Hepatocyte (in vitro differentiated cells): ENCODE data around the gene CSPG4. TPM values are rescaled to one million over a fixed set of nuclear protein-coding genes. Genes with fewer than 3 reads are reported as not detected.
A peak's percentile ranks its signal among the peaks of the same experiment; 100 is the strongest.
"Not testable (repeated sequence)": the region's sequence is repeated elsewhere in the genome, so short reads cannot be mapped to it uniquely, and the experiment has no call there.

Experiments
- DNase-seq: peaks from one replicate; pipeline ENCODE4 v3.0.0-alpha.2; 2016; ENCODE audit warnings: low spot score
- H2AFZ ChIP-seq: fragments of 200-600 bp; sonication (generic); 2 replicates; pipeline ENCODE4 v1.6.0; 2016; ENCODE audit warnings: antibody characterized with exemption, mild to moderate bottlenecking
- H3K27ac ChIP-seq: fragments of 200-600 bp; sonication (generic); 2 replicates; pipeline ENCODE4 v1.5.1; 2016; ENCODE audit warnings: mild to moderate bottlenecking
- H3K27me3 ChIP-seq: fragments of 200-600 bp; sonication (generic); 2 replicates; pipeline ENCODE4 v1.6.1; 2016
- H3K36me3 ChIP-seq: fragments of 200-600 bp; sonication (generic); replicated peaks from 2 replicates; pipeline ENCODE4 v1.5.1; 2016; ENCODE audit warnings: low read depth; ENCODE audit not compliant: insufficient read depth
- H3K4me1 ChIP-seq: fragments of 200-600 bp; sonication (generic); 2 replicates; pipeline ENCODE4 v1.5.1; 2016; ENCODE audit warnings: mild to moderate bottlenecking, moderate library complexity; ENCODE audit not compliant: insufficient read depth
- H3K4me2 ChIP-seq: fragments of 200-600 bp; sonication (generic); 2 replicates; pipeline ENCODE4 v1.6.0; 2016
- H3K4me3 ChIP-seq: fragments of 200-600 bp; sonication (generic); 2 replicates; pipeline ENCODE4 v1.5.1; 2016; ENCODE audit warnings: mild to moderate bottlenecking
- H3K79me2 ChIP-seq: fragments of 200-600 bp; sonication (generic); 2 replicates; pipeline ENCODE4 v1.6.0; 2017; ENCODE audit warnings: mild to moderate bottlenecking
- H3K9me2 ChIP-seq: fragments of 200-600 bp; sonication (generic); replicated peaks from 2 replicates; pipeline ENCODE4 v1.6.0; 2017; ENCODE audit warnings: mild to moderate bottlenecking; ENCODE audit not compliant: insufficient read depth
- H3K9me3 ChIP-seq: fragments of 200-600 bp; sonication (generic); 2 replicates; pipeline ENCODE4 v1.5.1; 2016; ENCODE audit warnings: low read depth, mild to moderate bottlenecking
- H4K20me1 ChIP-seq: fragments of 200-600 bp; sonication (generic); 2 replicates; pipeline ENCODE4 v1.6.0; 2016; ENCODE audit warnings: mild to moderate bottlenecking; ENCODE audit not compliant: insufficient read depth, poor library complexity, severe bottlenecking
- EZH2 ChIP-seq: fragments of 200-600 bp; sonication (generic); IDR thresholded peaks from 2 replicates; pipeline ENCODE4 v1.6.1; 2016; ENCODE audit warnings: antibody characterized with exemption, mild to moderate bottlenecking, borderline replicate concordance
- EZH2phosphoT487 ChIP-seq: fragments of 200-600 bp; sonication (generic); IDR thresholded peaks from one replicate; pipeline ENCODE4 v1.6.1; 2018; ENCODE audit warnings: antibody characterized with exemption, mild to moderate bottlenecking, low read depth, moderate library complexity; ENCODE audit not compliant: unreplicated experiment, severe bottlenecking
- WGBS: methylation state at CpG from one replicate; pipeline ENCODE4 v1.1.6; 2016; ENCODE audit warnings: low lambda C conversion rate; ENCODE audit errors: missing lambda C conversion rate; 5-methylcytosine and 5-hydroxymethylcytosine counted together
- polyA plus RNA-seq: library from polyadenylated mRNA; unstranded; fragments of >200 nt; fragmentation: Nextera tagmentation; extraction: Ambion mirVana; gene quantifications from 2 replicates; pipeline ENCODE4 v1.2.1, GENCODE V29; 2016
- total RNA-seq: library from RNA; depleted of rRNA; stranded (reverse); fragments of >200 nt; gene quantifications from 2 replicates; pipeline ENCODE4 v1.2.3, GENCODE V29; 2014
- TF ChIP-seq, protein P1 (sequence below): fragments of 200-600 bp; sonication (generic); IDR thresholded peaks from 2 replicates; pipeline ENCODE4 v1.5.1; 2016; ENCODE audit warnings: antibody characterized with exemption, mild to moderate bottlenecking; ENCODE audit not compliant: poor library complexity

The CSPG4 gene
- total and polyA plus RNA-seq, 2 experiments from 2014 or later, result 6.4 to 7.8 TPM

DNA sequence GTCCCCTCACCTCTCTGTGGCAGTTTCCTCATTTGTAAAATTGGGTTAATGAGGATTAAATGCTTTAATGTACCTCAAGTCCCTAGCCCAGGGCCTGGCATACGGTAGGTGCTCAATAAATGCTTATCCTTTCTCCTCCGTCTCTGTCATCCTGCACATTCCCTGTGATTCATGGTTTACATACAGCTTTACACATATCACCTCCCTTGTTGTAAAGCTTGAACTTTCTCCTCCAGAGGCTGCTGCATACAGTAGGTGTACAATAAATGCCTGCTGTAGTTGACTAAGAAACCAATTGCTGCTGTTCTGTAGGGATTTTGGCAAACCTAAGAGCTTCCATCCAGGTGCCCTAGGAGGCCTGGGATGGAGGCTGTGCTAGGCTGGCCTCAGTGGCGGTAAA lies 1.5 kb upstream of the CSPG4 start:
- 95% methylated on average over 3 of the region's 3 CpGs for WGBS

DNA sequence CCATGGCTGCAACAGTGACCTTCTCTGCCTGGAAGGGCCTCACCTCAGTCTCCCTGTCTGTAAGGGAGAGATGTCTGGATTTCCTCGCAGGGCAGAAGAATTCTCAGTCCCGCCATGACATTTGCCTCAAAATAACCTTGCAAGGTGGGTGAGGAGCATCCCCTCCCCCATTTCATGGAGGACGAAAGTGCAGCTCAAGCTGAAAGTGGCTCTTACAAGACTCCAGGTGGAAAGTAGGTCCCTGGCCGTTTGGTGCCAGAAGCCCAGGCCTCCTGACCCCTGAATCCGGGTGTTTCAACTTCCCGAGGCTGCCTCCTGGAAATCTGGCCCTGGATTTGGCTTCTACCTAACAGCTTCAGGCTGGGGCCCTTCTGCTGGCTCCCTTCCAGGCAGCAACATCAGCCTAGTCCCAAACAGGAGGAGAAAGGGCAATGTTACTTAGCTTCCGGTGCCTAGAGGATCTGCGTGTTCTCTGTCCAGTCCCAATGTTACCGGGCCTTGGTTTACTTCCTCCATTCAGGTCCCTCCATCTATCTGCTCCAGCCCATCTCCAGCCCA lies 769 bp upstream of the CSPG4 start:
- 61% methylated on average over 8 of the region's 9 CpGs for WGBS
- TF ChIP-seq EZH2phosphoT487 (no peak), EZH2 (no peak)
- TF ChIP-seq, protein P1, sequence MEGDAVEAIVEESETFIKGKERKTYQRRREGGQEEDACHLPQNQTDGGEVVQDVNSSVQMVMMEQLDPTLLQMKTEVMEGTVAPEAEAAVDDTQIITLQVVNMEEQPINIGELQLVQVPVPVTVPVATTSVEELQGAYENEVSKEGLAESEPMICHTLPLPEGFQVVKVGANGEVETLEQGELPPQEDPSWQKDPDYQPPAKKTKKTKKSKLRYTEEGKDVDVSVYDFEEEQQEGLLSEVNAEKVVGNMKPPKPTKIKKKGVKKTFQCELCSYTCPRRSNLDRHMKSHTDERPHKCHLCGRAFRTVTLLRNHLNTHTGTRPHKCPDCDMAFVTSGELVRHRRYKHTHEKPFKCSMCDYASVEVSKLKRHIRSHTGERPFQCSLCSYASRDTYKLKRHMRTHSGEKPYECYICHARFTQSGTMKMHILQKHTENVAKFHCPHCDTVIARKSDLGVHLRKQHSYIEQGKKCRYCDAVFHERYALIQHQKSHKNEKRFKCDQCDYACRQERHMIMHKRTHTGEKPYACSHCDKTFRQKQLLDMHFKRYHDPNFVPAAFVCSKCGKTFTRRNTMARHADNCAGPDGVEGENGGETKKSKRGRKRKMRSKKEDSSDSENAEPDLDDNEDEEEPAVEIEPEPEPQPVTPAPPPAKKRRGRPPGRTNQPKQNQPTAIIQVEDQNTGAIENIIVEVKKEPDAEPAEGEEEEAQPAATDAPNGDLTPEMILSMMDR, result no peak
- Histone ChIP-seq H3K4me2 (peak overlapping the region; percentile 92), H4K20me1 (no peaks in the 10 kb centered on the region), H3K9me2 (no peaks in the 10 kb centered on the region), H3K4me1 (peaks cover 8% of the 10 kb centered on the region), H3K9me3 (no peaks in the 10 kb centered on the region), H2AFZ (peak overlapping the region; percentile 79), H3K36me3 (no peaks in the 10 kb centered on the region), H3K27ac (peak overlapping the region; percentile 55), H3K27me3 (no peaks in the 10 kb centered on the region), H3K4me3 (no peak overlapping the region), H3K79me2 (no peaks in the 10 kb centered on the region)
- DNase-seq, result no peak

More for the DNA sequence above, 1.5 kb upstream of the CSPG4 start:
- no peaks in the 10 kb centered on the region for H3K36me3 ChIP-seq
- no peaks in the 10 kb centered on the region for H3K27me3 ChIP-seq
- no peak overlapping the region for H2AFZ ChIP-seq
- no peaks in the 10 kb centered on the region for H4K20me1 ChIP-seq
- no peaks in the 10 kb centered on the region for H3K79me2 ChIP-seq
- H3K4me1 ChIP-seq, result peaks cover 8% of the 10 kb centered on the region
- H3K4me2 ChIP-seq, result no peak overlapping the region
- no peak for TF ChIP-seq EZH2phosphoT487
- TF ChIP-seq, protein P1, result no peak
- no peak for TF ChIP-seq EZH2
- no peaks in the 10 kb centered on the region for H3K9me2 ChIP-seq
- no peaks in the 10 kb centered on the region for H3K9me3 ChIP-seq
- no peak overlapping the region for H3K27ac ChIP-seq
- H3K4me3 ChIP-seq, result no peak overlapping the region
- no peak for DNase-seq

DNA sequence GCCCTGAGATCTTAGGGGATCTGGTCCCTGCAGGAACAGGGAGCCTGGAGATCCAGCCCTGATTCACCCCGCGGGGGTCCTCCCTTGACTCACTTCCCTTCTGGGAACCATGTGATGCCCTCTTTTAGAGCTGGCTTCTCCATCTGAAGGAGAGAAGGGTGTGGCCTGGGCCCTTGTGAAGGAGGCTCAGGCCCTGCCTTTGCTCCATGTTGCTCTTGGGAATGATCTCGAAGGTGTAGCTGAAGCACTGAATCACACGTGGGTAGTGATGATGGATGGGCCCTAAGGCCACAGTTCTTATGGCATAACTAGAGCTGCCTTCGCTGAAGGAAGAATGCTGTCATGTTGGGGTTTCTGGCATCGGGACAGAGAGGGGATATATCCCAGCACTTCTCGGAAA lies 1.2 kb downstream of the CSPG4 start:
- not testable (repeated sequence) for H3K36me3 ChIP-seq, H4K20me1 ChIP-seq, H3K4me1 ChIP-seq, H3K27me3 ChIP-seq, H3K9me3 ChIP-seq, H3K4me3 ChIP-seq, H3K27ac ChIP-seq, H2AFZ ChIP-seq, H3K4me2 ChIP-seq, H3K79me2 ChIP-seq, H3K9me2 ChIP-seq, DNase-seq
- 59% methylated on average over 7 of the region's 7 CpGs for WGBS

DNA sequence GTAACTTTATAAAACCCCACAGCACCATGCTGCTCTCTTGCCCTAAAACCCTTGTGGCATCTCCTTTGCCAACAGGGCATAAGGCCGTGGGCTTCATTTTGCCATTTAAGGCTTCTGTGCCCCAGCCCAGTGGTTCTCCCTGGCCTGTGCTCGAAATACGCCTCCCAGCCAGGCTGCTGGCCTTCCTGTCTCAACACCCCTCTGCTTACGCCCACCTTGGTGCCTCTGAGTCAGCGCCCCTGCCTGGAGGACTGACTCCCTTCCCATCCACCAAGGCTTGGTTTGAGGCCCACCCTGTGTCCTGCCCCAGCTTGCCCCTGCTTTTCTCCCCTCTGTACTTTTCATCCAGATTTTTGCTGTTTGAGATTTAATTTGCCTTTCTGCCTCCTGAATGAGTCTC lies 1.8 kb downstream of the CSPG4 start:
- H3K4me2 ChIP-seq, H4K20me1 ChIP-seq, H3K9me3 ChIP-seq, H3K79me2 ChIP-seq, H2AFZ ChIP-seq, H3K9me2 ChIP-seq, H3K4me3 ChIP-seq, H3K27ac ChIP-seq, DNase-seq, H3K27me3 ChIP-seq, H3K36me3 ChIP-seq, H3K4me1 ChIP-seq: not testable (repeated sequence)
- WGBS, result 85% methylated on average over 5 of the region's 5 CpGs

DNA sequence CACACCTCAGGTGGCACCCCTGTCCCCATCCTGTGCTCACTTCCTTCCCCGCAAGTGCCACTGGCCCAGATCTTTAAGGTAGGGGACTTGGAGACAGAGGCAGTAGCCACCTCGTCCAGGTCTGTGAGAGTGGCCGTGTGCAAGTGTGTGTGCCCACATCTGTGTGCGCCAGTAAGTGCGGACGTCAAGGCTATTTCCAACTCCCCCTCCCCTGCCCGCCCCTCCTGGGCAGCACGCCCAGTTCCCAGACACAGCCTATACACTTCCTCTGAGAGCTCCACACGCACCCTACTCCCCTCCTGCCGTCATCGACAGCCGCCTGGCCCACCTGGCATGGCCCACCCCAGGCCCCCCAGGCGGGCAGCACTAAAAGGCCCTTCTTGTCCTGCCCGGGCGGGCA lies 3.2 kb downstream of the CSPG4 start:
- not testable (repeated sequence) for H3K36me3 ChIP-seq, H2AFZ ChIP-seq, DNase-seq, H4K20me1 ChIP-seq, H3K27me3 ChIP-seq, H3K4me1 ChIP-seq, H3K79me2 ChIP-seq, H3K4me2 ChIP-seq, H3K9me3 ChIP-seq, H3K27ac ChIP-seq, H3K9me2 ChIP-seq, H3K4me3 ChIP-seq
- 78% methylated on average over 11 of the region's 15 CpGs for WGBS
